GM19035 (cell line): ENCODE data around the gene SNX30.
"Not testable (repeated sequence)": the region's sequence is repeated elsewhere in the genome, so short reads cannot be mapped to it uniquely, and the experiment has no call there.

Experiments used
- ATAC-seq: cut with Tn5 transposase; IDR thresholded peaks from one replicate; pipeline ENCODE4 v1.9.1; 2021; ENCODE audit not compliant: unreplicated experiment

The SNX30 gene

GRCh38 chr9:112750016-112750763 lies at the start of gene SNX30:
TSS of gene SNX30 (plus strand) at chr9:112750760. CDS start at chr9:112751002, 242 bp downstream.
- peak; percentile 82 for ATAC-seq

- ATAC-seq, result no peak
Observed at GRCh38 chr9:112703304-112703703, 47.3 kb upstream of the SNX30 start.

- ATAC-seq, result no peak
Observed at GRCh38 chr9:112705768-112706427, 44.7 kb upstream of the SNX30 start.

- no peak for ATAC-seq
Observed at GRCh38 chr9:112711050-112711689, 39.4 kb upstream of the SNX30 start.

GRCh38 chr9:112712678-112713077 lies 37.9 kb upstream of the SNX30 start:
- ATAC-seq, result no peak

GRCh38 chr9:112717661-112718331 lies 32.8 kb upstream of the SNX30 start, which contains the start of gene INIP:
TSS of gene INIP (minus strand) at chr9:112718117. CDS start at chr9:112716485, 1,632 bp downstream.
- ATAC-seq, result peak; percentile 96

- no peak for ATAC-seq
Observed at GRCh38 chr9:112719241-112719691, 31.3 kb upstream of the SNX30 start.

- no peak for ATAC-seq
Observed at GRCh38 chr9:112719696-112720095, 30.9 kb upstream of the SNX30 start.

- ATAC-seq, result no peak
Observed at GRCh38 chr9:112720113-112720780, 30.3 kb upstream of the SNX30 start.

- ATAC-seq, result not testable (repeated sequence)
Observed at GRCh38 chr9:112722749-112723148, 27.8 kb upstream of the SNX30 start.

GRCh38 chr9:112725961-112726360 lies 24.6 kb upstream of the SNX30 start:
- no peak for ATAC-seq

- ATAC-seq, result no peak
Observed at GRCh38 chr9:112726428-112726827, 24.1 kb upstream of the SNX30 start.

GRCh38 chr9:112728401-112728800 lies 22.2 kb upstream of the SNX30 start:
- ATAC-seq, result no peak

GRCh38 chr9:112731971-112732370 lies 18.6 kb upstream of the SNX30 start:
- no peak for ATAC-seq

GRCh38 chr9:112734892-112735291 lies 15.7 kb upstream of the SNX30 start:
- ATAC-seq, result no peak

- ATAC-seq, result no peak
Observed at GRCh38 chr9:112743216-112743836, 7.2 kb upstream of the SNX30 start.

GRCh38 chr9:112744177-112744576 lies 6.4 kb upstream of the SNX30 start:
- ATAC-seq, result no peak

- no peak for ATAC-seq
Observed at GRCh38 chr9:112747094-112747493, 3.5 kb upstream of the SNX30 start.

GRCh38 chr9:112750764-112751055 lies 150 bp downstream of the SNX30 start:
- ATAC-seq, result no peak

- peak; percentile 32 for ATAC-seq
Observed at GRCh38 chr9:112751056-112751795, 666 bp downstream of the SNX30 start.
